CD4-positive, alpha-beta T cell treated with Interleukin-21 for 1 hour (primary cell): ENCODE results near the gene DTD1.
"Not testable (repeated sequence)": the region's sequence is repeated elsewhere in the genome, so short reads cannot be mapped to it uniquely, and the experiment has no call there.

Experiments used
- DNase-seq: peaks from one replicate; pipeline ENCODE4 v3.0.0-alpha.2; 2020

Gene DTD1

GRCh38 chr20:18749528-18749927 is 161.7 kb downstream of the DTD1 start:
- no peak for DNase-seq

- no peak for DNase-seq
These were observed 162.9 kb downstream of the DTD1 start for GRCh38 chr20:18750735-18751134.

- DNase-seq, result no peak
These were observed 166.3 kb downstream of the DTD1 start for GRCh38 chr20:18754030-18754652.

- no peak for DNase-seq
These were observed 166.8 kb downstream of the DTD1 start for GRCh38 chr20:18754653-18755045.

GRCh38 chr20:18760852-18761251 is 173.0 kb downstream of the DTD1 start:
- DNase-seq, result not testable (repeated sequence)

- no peak for DNase-seq
These were observed 179.8 kb downstream of the DTD1 start for GRCh38 chr20:18767676-18768075.

- DNase-seq, result no peak
These were observed 185.7 kb downstream of the DTD1 start for GRCh38 chr20:18773566-18773965.

GRCh38 chr20:18774207-18774606 is 186.4 kb downstream of the DTD1 start:
- DNase-seq, result no peak

GRCh38 chr20:18775633-18776032 is 187.8 kb downstream of the DTD1 start:
- no peak for DNase-seq

GRCh38 chr20:18778690-18779392 is 191.0 kb downstream of the DTD1 start:
- DNase-seq, result no peak

- DNase-seq, result no peak
These were observed 192.7 kb downstream of the DTD1 start for GRCh38 chr20:18780385-18781130.

- DNase-seq, result no peak
These were observed 193.7 kb downstream of the DTD1 start for GRCh38 chr20:18781509-18781908.

GRCh38 chr20:18783385-18783959 is 195.6 kb downstream of the DTD1 start:
- DNase-seq, result no peak

- DNase-seq, result not testable (repeated sequence)
These were observed 199.2 kb downstream of the DTD1 start for GRCh38 chr20:18787046-18787445.

GRCh38 chr20:18788021-18788420 is 200.2 kb downstream of the DTD1 start:
- no peak for DNase-seq

GRCh38 chr20:18790787-18791186 is 202.9 kb downstream of the DTD1 start:
- DNase-seq, result no peak

GRCh38 chr20:18793625-18794427 is 206.0 kb downstream of the DTD1 start:
- DNase-seq, result peak; percentile 93

GRCh38 chr20:18794428-18794787 is 206.6 kb downstream of the DTD1 start:
- no peak for DNase-seq

- DNase-seq, result no peak
These were observed 207.5 kb downstream of the DTD1 start for GRCh38 chr20:18795366-18795765.

- no peak for DNase-seq
These were observed 208.5 kb downstream of the DTD1 start for GRCh38 chr20:18796282-18796833.

- no peak for DNase-seq
These were observed 213.7 kb downstream of the DTD1 start for GRCh38 chr20:18801516-18801915.

GRCh38 chr20:18802012-18802634 is 214.3 kb downstream of the DTD1 start:
- no peak for DNase-seq
